H9 (cell line): ENCODE measurements around the gene RIMBP2. TPM values are rescaled to one million over a fixed set of nuclear protein-coding genes. Genes with fewer than 3 reads are reported as not detected.

Source experiments
- DNase-seq: peaks from one replicate; pipeline ENCODE4 v3.0.0-alpha.2; 2017
- H2AFZ ChIP-seq: one replicate; pipeline ENCODE4 v1.6.1; 2013; ENCODE audit warnings: mild to moderate bottlenecking, low read length, control low read depth, moderate library complexity
- H2AK5ac ChIP-seq: 2 replicates; pipeline ENCODE4 v1.6.1; 2013; ENCODE audit warnings: low read length, control low read depth, mixed read lengths; ENCODE audit not compliant: insufficient read length
- H2BK120ac ChIP-seq: one replicate; pipeline ENCODE4 v1.6.1; 2013; ENCODE audit warnings: low read depth, mild to moderate bottlenecking, low read length, control low read depth, inconsistent platforms; ENCODE audit not compliant: poor library complexity, severe bottlenecking
- H2BK12ac ChIP-seq: 2 replicates; pipeline ENCODE4 v1.6.1; 2013; ENCODE audit warnings: low read length, control low read depth, mixed read lengths, low read depth; ENCODE audit not compliant: insufficient read length
- H2BK15ac ChIP-seq: 2 replicates; pipeline ENCODE4 v1.6.1; 2013; ENCODE audit warnings: low read depth, low read length, control low read depth
- H2BK20ac ChIP-seq: one replicate; pipeline ENCODE4 v1.6.1; 2013; ENCODE audit warnings: low read depth, mild to moderate bottlenecking, low read length, control low read depth, inconsistent platforms; ENCODE audit not compliant: poor library complexity, severe bottlenecking
- H2BK5ac ChIP-seq: 2 replicates; pipeline ENCODE4 v1.6.1; 2013; ENCODE audit warnings: low read length, control low read depth, mixed read lengths; ENCODE audit not compliant: insufficient read length
- H3K14ac ChIP-seq: 2 replicates; pipeline ENCODE4 v1.6.1; 2013; ENCODE audit warnings: low read length, control low read depth; ENCODE audit not compliant: insufficient read depth
- H3K18ac ChIP-seq: 2 replicates; pipeline ENCODE4 v1.6.1; 2013; ENCODE audit warnings: low read depth, mild to moderate bottlenecking, mixed read lengths, low read length, control low read depth; ENCODE audit not compliant: insufficient read length
- H3K23ac ChIP-seq: 2 replicates; pipeline ENCODE4 v1.6.1; 2013; ENCODE audit warnings: low read length, control low read depth, mixed read lengths, low read depth; ENCODE audit not compliant: insufficient read length
- H3K23me2 ChIP-seq: 2 replicates; pipeline ENCODE4 v1.6.1; 2013; ENCODE audit warnings: low read depth, mild to moderate bottlenecking, mixed read lengths, low read length, control low read depth; ENCODE audit not compliant: insufficient read length, poor library complexity, severe bottlenecking
- H3K27ac ChIP-seq: 2 replicates; pipeline ENCODE4 v1.5.1; 2013; ENCODE audit warnings: low read length, control low read depth, mixed read lengths, low read depth; ENCODE audit not compliant: insufficient read length
- H3K27me3 ChIP-seq: 2 replicates; pipeline ENCODE4 v1.6.1; 2013; ENCODE audit warnings: low read length, control low read depth, inconsistent platforms; ENCODE audit not compliant: insufficient read depth
- H3K4ac ChIP-seq: 2 replicates; pipeline ENCODE4 v1.6.1; 2013; ENCODE audit warnings: low read depth, mild to moderate bottlenecking, control low read depth, inconsistent platforms, low read length, moderate library complexity
- H3K4me1 ChIP-seq: 2 replicates; pipeline ENCODE4 v1.6.1; 2013; ENCODE audit warnings: low read length, control low read depth, inconsistent platforms; ENCODE audit not compliant: insufficient read depth
- H3K4me2 ChIP-seq: 2 replicates; pipeline ENCODE4 v1.6.1; 2013; ENCODE audit warnings: low read length, control low read depth, mixed read lengths; ENCODE audit not compliant: insufficient read length, insufficient read depth
- H3K56ac ChIP-seq: 2 replicates; pipeline ENCODE4 v1.6.1; 2013; ENCODE audit warnings: low read depth, mild to moderate bottlenecking, mixed read lengths, low read length, control low read depth; ENCODE audit not compliant: insufficient read length
- H3K79me1 ChIP-seq: 2 replicates; pipeline ENCODE4 v1.6.1; 2013; ENCODE audit warnings: low read depth, mild to moderate bottlenecking, moderate library complexity, low read length, control low read depth, inconsistent platforms; ENCODE audit not compliant: insufficient read depth, poor library complexity, severe bottlenecking
- H3K79me2 ChIP-seq: 2 replicates; pipeline ENCODE4 v1.6.1; 2013; ENCODE audit warnings: low read length, control low read depth, inconsistent platforms; ENCODE audit not compliant: insufficient read depth
- H3K9ac ChIP-seq: 2 replicates; pipeline ENCODE4 v1.6.1; 2013; ENCODE audit warnings: low read length, control low read depth, mixed read lengths; ENCODE audit not compliant: insufficient read length; ENCODE audit errors: extremely low read depth
- H3K9me3 ChIP-seq: one replicate; pipeline ENCODE4 v1.6.1; 2013; ENCODE audit warnings: low read depth, low read length, inconsistent platforms; ENCODE audit not compliant: control insufficient read depth
- H3T11ph ChIP-seq: one replicate; pipeline ENCODE4 v1.6.1; 2013; ENCODE audit warnings: mild to moderate bottlenecking, low read length, control low read depth, inconsistent platforms
- H4K20me1 ChIP-seq: one replicate; pipeline ENCODE4 v1.6.1; 2013; ENCODE audit not compliant: control insufficient read depth, insufficient read length, insufficient read depth
- H4K5ac ChIP-seq: 2 replicates; pipeline ENCODE4 v1.6.1; 2013; ENCODE audit warnings: low read depth, mild to moderate bottlenecking, mixed read lengths, low read length, control low read depth; ENCODE audit not compliant: insufficient read length
- H4K8ac ChIP-seq: replicated peaks from 2 replicates; pipeline ENCODE4 v1.6.1; 2013; ENCODE audit warnings: low read length, control low read depth, mixed read lengths, low read depth; ENCODE audit not compliant: insufficient read length
- H4K91ac ChIP-seq: 2 replicates; pipeline ENCODE4 v1.6.1; 2013; ENCODE audit warnings: low read depth, mild to moderate bottlenecking, moderate library complexity, mixed read lengths, low read length, control low read depth; ENCODE audit not compliant: insufficient read length
- H3K27ac Mint-ChIP-seq, 3 experiments: 2 replicates in 2 of 3; 3 replicates in 1 of 3; pipeline ENCODE4 v1.8.0; 2020 to 2021; ENCODE audit warnings: mixed read lengths in 3 of 3, mild to moderate bottlenecking in 1 of 3, moderate library complexity in 1 of 3
- H3K27me3 Mint-ChIP-seq: 2 replicates; pipeline ENCODE4 v1.8.0; 2021; ENCODE audit warnings: low read depth, mild to moderate bottlenecking, moderate library complexity, mixed read lengths
- H3K36me3 Mint-ChIP-seq, 3 experiments: 2 replicates in 2 of 3; 3 replicates in 1 of 3; pipeline ENCODE4 v1.8.0; 2020 to 2021; ENCODE audit warnings: low read depth in 3 of 3, mixed read lengths in 3 of 3; ENCODE audit not compliant: insufficient read depth in 1 of 3
- H3K4me1 Mint-ChIP-seq, 2 experiments: 2 replicates each; pipeline ENCODE4 v1.8.0; 2020; ENCODE audit warnings: mixed read lengths in 2 of 2
- H3K4me3 Mint-ChIP-seq, 2 experiments: 2 replicates in 1 of 2; 3 replicates in 1 of 2; pipeline ENCODE4 v1.8.0; 2020 to 2021; ENCODE audit warnings: mild to moderate bottlenecking in 2 of 2, mixed read lengths in 2 of 2, moderate library complexity in 1 of 2
- H3K9me3 Mint-ChIP-seq, 2 experiments: 2 replicates in 1 of 2; 3 replicates in 1 of 2; pipeline ENCODE4 v1.8.0; 2020; ENCODE audit warnings: mild to moderate bottlenecking in 2 of 2, mixed read lengths in 2 of 2, moderate library complexity in 1 of 2
- WGBS: extraction: QIAGEN DNeasy Blood & Tissue Kit; methylation state at CpG from one replicate; pipeline ENCODE4 v1.1.7; 2013; ENCODE audit warnings: missing lambda C conversion rate, low lambda C conversion rate, mixed read lengths; ENCODE audit not compliant: insufficient read length; ENCODE audit errors: extremely low coverage; 5-methylcytosine and 5-hydroxymethylcytosine counted together
- total RNA-seq: library from RNA; stranded (reverse); gene quantifications from 2 replicates; pipeline ENCODE4 v1.2.1, GENCODE V29; 2021
- TF ChIP-seq, protein P1 (sequence below): fragments of 200-600 bp; sonication (generic); conservative IDR thresholded peaks from 3 replicates; pipeline ENCODE4 v1.8.0; 2021; ENCODE audit warnings: antibody characterized with exemption, mild to moderate bottlenecking

Gene RIMBP2
- total RNA-seq, 1 experiment from 2014 or later = 0.70 TPM

DNA sequence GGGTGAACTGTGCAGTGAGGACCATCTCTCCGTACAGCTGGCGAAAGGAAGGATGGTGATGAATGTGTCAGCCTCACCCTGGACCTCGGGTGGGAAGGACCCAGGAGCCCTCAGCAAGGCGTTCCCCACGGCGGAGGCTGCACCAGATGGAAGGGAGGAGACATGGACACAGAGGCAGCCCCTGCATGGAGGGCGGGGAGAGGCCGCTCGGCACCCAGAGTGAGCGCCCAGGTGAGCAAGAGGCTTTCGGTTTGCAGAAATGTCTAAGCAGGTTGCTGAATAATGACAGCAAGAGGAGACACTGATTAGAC, 268.5 kb downstream of the RIMBP2 start:
- Histone ChIP-seq H3T11ph (no peak overlapping the region), H3K27me3 (no peaks in the 10 kb centered on the region), H4K5ac (no peak overlapping the region), H3K9me3 (no peaks in the 10 kb centered on the region), H3K18ac (no peak overlapping the region), H3K4me2 (no peak overlapping the region), H3K14ac (no peak overlapping the region), H2AFZ (no peak overlapping the region), H3K79me1 (no peaks in the 10 kb centered on the region), H2BK5ac (no peak overlapping the region), H3K27ac (no peak overlapping the region), H3K9ac (no peak overlapping the region), H3K4ac (no peak overlapping the region), H2BK15ac (no peak overlapping the region), H3K4me1 (0 out of 2 replicates have a peak, but pooled peaks cover 4% of the 10 kb centered on the region), H3K23me2 (no peaks in the 10 kb centered on the region), H4K20me1 (peaks cover 2% of the 10 kb centered on the region), H2BK120ac (no peak overlapping the region), H3K23ac (no peak overlapping the region), H4K91ac (no peak overlapping the region), H4K8ac (no peak overlapping the region), H2BK20ac (no peak overlapping the region), H3K56ac (no peak overlapping the region), H3K79me2 (no peaks in the 10 kb centered on the region), H2BK12ac (no peak overlapping the region), H2AK5ac (no peak overlapping the region)
- H3K27me3 Mint-ChIP-seq = peaks cover 20% of the 10 kb centered on the region
- DNase-seq = no peak
- H3K36me3 Mint-ChIP-seq = no peaks in the 10 kb centered on the region
- 0 out of 7 replicates have a peak overlapping the region, but pooled peaks of 1 of the 3 experiments have one; percentile 57 for H3K27ac Mint-ChIP-seq
- TF ChIP-seq, protein P1, sequence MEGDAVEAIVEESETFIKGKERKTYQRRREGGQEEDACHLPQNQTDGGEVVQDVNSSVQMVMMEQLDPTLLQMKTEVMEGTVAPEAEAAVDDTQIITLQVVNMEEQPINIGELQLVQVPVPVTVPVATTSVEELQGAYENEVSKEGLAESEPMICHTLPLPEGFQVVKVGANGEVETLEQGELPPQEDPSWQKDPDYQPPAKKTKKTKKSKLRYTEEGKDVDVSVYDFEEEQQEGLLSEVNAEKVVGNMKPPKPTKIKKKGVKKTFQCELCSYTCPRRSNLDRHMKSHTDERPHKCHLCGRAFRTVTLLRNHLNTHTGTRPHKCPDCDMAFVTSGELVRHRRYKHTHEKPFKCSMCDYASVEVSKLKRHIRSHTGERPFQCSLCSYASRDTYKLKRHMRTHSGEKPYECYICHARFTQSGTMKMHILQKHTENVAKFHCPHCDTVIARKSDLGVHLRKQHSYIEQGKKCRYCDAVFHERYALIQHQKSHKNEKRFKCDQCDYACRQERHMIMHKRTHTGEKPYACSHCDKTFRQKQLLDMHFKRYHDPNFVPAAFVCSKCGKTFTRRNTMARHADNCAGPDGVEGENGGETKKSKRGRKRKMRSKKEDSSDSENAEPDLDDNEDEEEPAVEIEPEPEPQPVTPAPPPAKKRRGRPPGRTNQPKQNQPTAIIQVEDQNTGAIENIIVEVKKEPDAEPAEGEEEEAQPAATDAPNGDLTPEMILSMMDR = no peak
- no peak overlapping the region for H3K4me3 Mint-ChIP-seq
- H3K9me3 Mint-ChIP-seq = peaks cover 3% of the 10 kb centered on the region in 2 experiments; a peak in 2 of 5 replicates
- no CpG with 5 or more reads among the region's 11 CpGs for WGBS
- H3K4me1 Mint-ChIP-seq = peaks cover 4 to 8% of the 10 kb centered on the region in 2 experiments; a peak in 3 of 4 replicates
